ENCODE results near the gene ADARB2.

Gene ADARB2

GRCh38 chr10:1684991-1685390 lies 52.3 kb downstream of the ADARB2 start:
- no peak for DNase-seq

GRCh38 chr10:1683649-1684048 lies 53.7 kb downstream of the ADARB2 start:
- DNase-seq: no peak

DNA sequence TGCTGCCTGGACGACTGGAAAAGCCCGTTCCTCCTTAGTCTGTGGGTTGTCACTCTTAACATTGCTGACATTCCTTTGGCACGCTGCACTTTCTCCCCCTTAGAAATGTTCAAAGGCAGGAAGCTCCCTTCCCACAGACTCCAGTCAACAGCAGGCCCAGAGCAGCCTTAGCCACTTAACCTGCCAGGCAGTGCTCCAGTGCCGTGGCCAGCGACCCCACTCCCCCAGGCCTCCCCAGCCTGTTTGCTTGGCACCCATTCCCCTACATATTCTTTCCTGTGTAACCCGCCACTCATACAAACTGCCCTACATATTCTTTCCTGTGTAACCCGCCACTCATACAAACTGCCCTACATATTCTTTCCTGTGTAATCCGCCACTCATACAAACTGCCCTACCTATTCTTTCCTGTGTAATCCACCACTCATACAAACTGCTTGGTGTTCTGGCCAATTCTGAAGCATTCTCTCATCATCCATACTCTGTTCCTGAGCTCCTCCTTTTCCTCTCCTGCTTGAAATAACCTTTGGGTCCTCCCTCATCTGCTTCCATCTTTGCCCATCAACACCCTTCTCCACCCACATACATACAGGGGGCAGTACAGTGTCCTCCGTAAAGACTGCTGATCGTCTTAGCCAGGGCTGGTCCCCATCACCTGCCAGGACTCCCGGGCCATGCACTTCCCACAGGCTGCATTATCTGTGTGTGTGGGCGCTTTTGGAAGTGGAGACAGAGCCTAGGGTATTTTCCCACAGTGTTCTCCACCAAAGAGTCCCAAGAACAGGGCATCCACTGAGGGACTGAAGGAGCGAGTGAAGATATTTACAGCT lies 57.3 kb downstream of the ADARB2 start:
- DNase-seq: no peak

GRCh38 chr10:1678084-1678483 lies 59.2 kb downstream of the ADARB2 start:
- DNase-seq: no peak

GRCh38 chr10:1677307-1677939 lies 59.9 kb downstream of the ADARB2 start:
- DNase-seq: no peak

DNA sequence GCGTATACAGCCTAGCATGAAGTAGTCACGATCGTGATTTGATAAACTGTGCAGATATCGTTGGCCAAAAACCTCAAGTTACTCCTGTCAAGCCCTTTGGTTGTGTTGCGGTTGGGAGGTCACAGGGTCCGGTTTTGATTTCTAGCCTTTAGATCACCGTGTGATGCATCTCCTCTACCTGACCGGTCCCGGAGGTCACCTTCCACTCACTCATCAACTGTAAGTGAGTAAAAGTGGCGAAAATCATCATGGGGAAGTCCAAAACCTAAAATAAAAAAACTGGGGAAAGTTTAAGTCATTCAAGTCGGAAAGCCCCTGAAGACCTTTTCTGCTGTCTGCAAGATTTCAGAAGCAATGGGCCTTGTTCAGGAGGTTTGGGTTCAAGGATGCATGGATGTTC lies 62.8 kb downstream of the ADARB2 start:
- DNase-seq: no peak

DNA sequence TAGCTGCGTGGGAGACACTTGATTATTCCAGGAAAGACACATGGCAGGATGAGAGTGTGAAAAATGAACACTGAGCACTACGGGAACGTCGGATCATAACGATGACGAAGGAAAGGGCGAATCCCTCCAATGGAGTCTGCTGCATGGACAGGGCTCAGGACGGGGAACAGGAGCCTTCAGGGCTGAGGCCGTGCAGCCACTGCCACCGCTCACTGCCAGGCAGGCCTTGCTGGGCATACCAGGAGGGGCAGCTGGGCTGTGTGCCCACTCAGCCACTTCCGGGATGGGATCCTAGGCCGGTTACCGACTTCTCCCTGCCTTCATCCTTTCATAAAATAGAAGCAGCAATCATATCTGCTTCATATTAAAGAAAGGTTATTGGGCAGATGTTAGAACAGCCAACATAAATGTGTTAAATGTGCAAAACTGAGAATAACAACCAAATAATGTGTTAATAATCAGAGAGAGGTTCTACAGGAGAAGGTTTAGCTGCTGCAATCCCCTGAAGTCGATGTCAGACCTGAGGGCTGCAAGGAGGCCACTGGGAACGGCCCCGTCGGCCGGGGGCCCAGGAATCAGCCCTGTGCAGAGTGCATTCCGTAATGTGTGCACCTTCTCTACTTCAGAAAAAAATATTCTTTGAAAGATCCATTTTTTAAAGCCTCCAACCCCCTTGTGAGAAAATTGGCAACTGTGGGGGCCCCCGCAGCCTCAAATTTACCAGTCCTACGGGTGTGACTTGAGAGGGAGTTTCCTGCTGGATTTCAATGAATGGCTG lies 63.6 kb downstream of the ADARB2 start:
- no peak for DNase-seq

DNA sequence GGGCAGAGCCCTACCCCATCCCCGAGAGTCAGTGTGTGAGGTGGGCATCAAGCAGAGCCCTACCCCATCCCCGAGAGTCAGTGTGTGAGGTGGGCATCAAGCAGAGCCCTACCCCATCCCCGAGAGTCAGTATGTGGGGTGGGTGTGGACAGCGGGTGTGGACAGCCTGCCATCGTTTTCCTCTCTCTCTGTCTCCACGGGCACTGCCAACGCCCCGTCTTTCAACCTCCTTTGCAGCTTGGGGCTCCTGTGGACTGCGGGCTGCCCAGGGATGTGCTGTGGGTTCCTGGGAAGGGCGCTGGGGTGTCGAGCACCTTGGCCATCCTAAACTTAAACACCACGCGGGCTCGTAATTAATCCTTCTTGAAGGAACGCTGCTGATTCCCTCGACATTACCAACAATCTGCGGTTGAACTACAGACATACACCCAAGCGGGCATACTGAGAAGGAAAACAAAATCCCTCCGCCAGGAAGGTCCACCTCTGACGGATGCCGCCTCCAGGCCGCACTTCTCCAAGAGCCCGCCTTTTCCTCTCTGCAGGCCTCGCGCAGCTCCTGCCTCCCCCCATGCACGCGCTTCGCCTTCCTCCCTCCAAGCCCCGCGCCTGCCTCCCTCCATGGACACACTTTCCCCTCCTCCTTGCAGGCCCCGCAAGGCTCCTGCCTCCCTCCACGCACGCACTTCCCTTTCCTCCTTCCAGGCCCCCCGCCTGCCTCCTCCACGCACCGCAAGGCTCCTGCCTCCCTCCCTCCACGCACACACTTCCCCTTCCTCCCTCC lies 65.1 kb downstream of the ADARB2 start:
- no peak for DNase-seq

DNA sequence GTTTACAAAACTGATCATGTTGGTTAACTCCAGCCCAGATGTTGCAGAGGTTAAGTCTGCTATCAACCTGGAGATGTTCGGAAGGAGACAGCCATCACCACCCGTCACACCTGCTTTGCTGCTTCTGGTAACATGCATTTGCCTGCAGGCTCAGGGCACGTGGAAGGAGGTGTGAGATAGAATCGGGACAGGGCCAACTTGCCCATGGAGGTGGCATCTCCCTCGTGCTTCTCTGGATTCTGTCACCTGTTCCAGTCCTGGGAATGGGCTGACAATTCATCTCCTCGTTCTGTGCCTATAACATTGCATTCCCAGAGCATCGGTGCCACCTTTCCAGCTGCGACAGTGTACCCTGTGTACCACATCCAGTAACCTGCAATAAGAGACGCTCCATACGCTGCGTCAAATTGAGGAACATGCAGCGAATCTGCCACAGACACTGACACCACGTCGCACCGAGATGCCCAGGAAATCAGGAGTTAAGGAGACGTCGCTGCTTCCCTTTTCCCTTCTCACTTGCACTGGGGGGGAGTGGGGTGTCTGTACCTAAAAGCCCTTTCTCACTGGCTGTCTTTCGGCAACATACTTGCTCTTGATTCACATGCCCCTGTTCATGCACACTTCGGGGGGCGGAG lies 65.8 kb downstream of the ADARB2 start:
- no peak for DNase-seq

DNA sequence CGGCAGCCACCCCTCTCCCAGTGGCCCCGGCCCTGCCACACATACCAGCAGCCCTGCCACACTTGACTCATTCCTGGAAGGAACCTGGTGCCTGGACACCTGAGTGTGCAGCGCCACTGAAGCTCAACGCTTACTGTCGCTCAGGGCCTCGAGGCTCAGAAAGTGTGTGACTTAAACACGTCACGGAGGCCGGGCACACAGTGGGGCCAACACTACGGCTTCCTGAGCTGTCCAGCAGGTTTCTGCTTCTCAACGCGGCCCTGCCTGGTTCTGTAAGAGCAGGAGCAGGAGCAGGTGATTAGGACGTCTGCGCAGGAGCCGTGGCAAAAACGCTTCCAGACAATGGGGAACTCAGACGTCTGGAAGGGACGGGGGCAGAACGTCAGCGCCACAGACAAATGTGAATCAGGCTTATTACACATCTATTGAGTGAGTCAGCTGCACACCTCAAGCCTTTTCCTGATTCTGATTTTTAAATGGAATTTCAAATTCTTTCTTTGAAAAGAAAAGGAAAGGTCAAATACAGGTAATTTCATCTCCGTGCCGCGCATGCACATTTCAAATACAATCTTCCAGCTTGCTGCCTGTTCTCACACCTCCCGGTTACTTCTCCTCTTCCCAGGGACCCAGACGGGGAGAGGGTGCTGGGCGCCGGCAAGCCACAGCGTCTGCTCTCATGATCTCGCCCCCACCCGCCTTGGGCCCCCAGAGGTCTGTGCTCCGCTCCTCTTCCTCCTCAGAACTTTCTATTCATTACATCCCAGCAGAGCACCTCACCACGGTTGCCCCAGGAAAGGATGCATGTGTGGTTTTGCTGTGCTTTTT lies 66.6 kb downstream of the ADARB2 start:
- no peak for DNase-seq

DNA sequence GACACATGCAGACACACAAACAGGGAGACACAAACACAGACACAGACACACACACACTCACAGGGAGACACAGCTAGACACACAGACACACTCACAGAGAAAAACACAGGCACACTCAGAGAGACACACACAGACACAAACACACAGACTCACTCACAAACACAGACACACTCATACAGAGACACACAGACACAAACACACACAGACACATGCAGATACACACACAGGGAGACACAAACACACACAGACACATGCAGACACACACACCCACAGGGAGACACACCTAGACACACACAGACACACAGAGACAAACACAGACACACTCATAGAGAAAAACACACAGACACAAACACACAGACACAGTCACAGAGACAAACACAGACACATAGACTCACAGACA lies 67.9 kb downstream of the ADARB2 start:
- no peak for DNase-seq

DNA sequence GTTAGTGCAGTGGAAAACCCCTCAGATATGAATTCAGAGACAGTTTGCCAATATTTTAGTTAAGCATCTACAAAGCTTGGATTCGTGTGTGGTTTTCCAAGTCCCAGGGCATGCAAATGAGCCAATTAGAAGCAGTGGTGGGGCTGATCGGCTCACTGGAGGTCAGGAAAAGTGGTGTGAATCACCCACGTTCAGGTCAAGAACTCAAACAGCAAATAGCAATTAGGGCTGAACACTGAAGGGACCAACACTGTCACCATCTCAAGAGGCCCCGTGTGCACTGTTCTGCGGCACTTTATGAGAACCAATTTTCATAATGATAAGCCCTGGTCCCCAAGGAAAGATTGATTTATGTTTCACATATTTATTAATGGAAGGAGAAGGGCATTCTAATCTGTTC lies 68.9 kb downstream of the ADARB2 start:
- no peak for DNase-seq

GRCh38 chr10:1667392-1667791 lies 69.9 kb downstream of the ADARB2 start:
- no peak for DNase-seq

DNA sequence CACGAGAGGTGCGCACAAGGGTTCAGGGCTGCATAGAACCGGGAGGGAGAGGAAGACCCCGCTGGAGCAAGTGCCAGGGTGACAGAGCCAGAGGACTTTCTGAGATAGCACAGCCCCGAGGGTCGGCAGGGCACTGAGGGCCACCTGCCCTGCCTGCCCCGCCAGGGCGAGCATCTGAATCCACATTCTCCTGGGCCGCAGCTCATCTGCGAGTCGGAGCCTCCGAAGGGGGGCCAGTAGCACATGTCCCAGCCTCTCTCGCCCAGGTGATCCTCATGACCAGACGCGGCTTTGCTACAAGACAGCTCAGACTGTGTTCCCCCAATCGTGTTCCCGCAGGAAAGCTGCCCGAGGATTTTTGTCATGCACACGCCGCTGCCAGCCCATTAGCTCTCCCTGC lies 71.2 kb downstream of the ADARB2 start:
- DNase-seq: no peak

GRCh38 chr10:1665681-1666080 lies 71.6 kb downstream of the ADARB2 start:
- DNase-seq: no peak

- no peak for DNase-seq
These were observed 72.2 kb downstream of the ADARB2 start for GRCh38 chr10:1665021-1665661.

DNA sequence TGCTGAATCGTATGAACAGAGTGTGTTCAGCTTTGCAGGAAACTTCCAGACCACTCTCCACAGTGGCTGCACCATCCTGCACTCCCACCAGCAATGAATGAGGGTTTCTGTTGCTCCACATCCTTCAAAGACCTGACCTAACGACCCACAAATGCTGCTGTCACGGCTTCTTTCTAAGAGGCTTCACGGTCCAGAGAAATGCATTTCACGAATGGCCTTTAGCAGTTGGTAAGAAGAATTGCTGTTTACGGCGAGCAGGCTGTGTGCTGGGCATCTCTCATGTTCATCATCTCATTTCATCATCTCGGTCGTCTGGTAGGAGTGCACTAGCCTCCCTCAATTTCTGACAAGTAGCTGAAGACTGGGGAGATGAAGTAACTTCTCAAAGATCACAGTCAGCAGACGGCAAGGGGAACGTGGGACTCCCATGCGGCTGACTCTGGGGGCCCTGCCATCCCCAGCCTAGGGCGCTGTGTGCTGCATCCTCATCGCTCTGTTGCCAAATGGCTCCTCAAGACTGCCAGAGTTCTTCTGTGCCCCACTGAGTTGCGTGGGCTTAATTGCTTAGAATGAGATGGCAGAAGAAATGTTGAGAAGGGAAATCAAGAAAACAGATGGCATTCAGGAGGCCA lies 72.9 kb downstream of the ADARB2 start:
- no peak for DNase-seq

DNA sequence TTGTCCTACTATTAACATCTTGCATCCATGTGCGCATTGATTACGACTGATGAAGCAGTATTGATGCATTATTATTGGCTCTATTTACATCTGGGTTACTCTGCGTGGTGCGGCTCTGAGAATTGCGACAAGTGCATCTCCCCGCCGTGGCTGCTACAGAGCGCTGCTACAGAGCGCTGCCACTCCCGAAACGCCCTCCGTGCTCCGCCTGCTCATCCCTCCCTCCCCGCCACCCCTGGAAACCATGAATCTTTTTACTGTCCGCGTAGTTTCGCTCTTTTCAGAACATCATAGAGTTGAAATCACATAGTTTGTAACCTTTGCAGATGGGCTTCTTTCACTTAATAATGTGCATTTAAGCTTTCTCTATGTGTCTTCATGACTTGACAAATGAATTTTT lies 74.1 kb downstream of the ADARB2 start:
- DNase-seq: no peak

DNA sequence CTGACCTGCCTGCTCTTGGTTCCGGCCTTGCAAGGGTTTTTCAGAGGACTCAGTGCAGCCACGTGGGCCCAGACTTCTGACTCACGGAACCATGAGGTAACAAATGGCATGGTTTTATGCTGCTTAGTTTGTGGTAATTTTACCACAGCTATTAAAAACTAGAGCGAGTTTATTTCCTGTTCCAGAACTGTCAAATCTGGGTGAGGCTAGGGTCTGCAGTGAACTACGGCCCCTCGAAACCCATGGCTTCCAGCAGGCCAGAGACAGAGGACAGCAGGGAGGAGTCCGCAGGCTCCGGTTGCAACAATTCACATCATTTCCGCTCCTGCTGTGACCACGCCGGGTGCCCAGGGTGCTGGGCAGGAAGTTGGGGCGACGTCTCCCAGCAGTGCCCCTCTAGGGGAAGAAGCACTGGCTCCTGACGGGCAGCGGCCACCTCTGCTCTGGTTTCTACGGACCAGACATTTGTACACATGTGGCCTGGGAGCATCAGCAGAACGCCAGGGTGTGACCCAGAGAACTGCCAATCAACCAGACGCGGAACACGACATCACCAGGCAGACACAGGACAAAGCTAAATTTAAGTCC lies 74.8 kb downstream of the ADARB2 start:
- no peak for DNase-seq

DNA sequence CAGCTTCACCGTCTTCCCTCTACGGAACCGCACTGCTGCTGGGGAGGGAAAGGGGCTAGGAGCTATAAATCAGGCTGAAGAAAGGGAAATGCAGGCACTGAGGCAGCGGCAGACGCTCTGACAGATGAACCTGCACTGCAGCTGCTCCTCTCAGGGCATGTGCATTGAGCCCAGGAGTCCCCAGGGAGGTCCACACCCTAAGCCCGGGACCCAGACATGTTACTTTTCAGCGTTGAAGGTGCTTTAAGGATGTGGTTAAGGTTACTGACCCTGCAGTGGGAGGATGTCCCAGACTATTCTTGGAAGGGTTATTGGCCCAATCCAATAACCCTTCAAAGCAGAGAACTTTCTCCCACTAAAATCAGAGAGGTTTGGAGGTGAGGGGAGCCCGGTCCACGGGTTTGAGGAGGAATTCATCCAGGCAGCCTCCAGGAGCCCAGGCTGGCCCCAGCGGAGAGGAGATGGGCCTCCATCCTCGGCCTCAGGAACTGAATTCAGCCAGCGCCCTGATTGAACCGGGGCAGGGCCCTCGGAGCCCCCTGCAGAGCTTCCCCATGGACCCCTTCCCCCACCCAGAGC lies 75.4 kb downstream of the ADARB2 start:
- DNase-seq: no peak

Measured in activated T-cell treated with anti-CD3 and anti-CD28 coated beads, Interleukin-2, amount 50 U/mL, for 48 hours (primary cell).